Brain microvascular endothelial cell (primary cell): ENCODE measurements around the gene SNX9.
"Not testable (repeated sequence)": the region's sequence is repeated elsewhere in the genome, so short reads cannot be mapped to it uniquely, and the experiment has no call there.

Experiments
- DNase-seq: peaks from one replicate; pipeline ENCODE4 v3.0.0-alpha.2; 2020
- H3K27ac ChIP-seq: fragments of 250-450 bp; sonication (Bioruptor Pico); 2 replicates; pipeline ENCODE4 v1.5.1; 2020; ENCODE audit warnings: mild to moderate bottlenecking, moderate library complexity
- H3K27me3 ChIP-seq: fragments of 250-450 bp; sonication (Bioruptor Pico); replicated peaks from 2 replicates; pipeline ENCODE4 v1.5.1; 2020; ENCODE audit warnings: mild to moderate bottlenecking
- H3K36me3 ChIP-seq: fragments of 250-450 bp; sonication (Bioruptor Pico); replicated peaks from 2 replicates; pipeline ENCODE4 v1.5.1; 2020; ENCODE audit warnings: mild to moderate bottlenecking
- H3K4me3 ChIP-seq: 2 replicates; pipeline ENCODE4 v1.5.1; 2011; ENCODE audit warnings: low read depth, mild to moderate bottlenecking, control low read depth, low read length, moderate library complexity
- in situ Hi-C: cut with HindIII; loops from 2 replicates; pipeline ENCODE4 v1.10.0; 2017; ENCODE audit warnings: low sequenced_read_pairs, low pct_ligation_motif_present
- TF ChIP-seq, protein P1 (sequence below): IDR thresholded peaks from 2 replicates; pipeline ENCODE4 v1.5.1; 2011; ENCODE audit warnings: low read depth, mild to moderate bottlenecking, moderate library complexity, low read length, control low read depth, inconsistent platforms; ENCODE audit errors: missing control alignments

Gene SNX9

DNA sequence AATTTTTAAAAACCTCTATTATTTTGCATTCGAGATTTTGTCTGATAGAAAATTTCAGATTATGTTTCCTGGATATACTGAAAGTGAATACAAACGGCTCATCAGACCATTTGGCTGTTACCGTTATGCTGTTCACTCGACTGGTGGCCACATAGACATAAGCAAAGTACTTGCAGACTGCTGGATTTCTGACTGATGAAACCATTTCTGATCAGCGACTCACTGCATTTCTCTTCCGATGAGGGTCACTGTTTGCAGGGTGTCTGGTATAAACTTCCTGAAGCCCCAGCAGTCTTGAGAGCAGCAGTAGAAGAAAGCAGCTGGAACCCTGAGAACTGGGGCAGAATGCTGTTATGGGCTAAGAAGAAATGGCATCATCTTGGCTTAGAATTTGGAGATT is 17.7 kb downstream of the SNX9 start:
- peak; percentile 48 for DNase-seq
- Histone ChIP-seq H3K27ac (peak overlapping the region; percentile 20), H3K36me3 (no peaks in the 10 kb centered on the region), H3K4me3 (no peak overlapping the region), H3K27me3 (no peaks in the 10 kb centered on the region)
- in situ Hi-C loops = no loop called here
- TF ChIP-seq, protein P1, sequence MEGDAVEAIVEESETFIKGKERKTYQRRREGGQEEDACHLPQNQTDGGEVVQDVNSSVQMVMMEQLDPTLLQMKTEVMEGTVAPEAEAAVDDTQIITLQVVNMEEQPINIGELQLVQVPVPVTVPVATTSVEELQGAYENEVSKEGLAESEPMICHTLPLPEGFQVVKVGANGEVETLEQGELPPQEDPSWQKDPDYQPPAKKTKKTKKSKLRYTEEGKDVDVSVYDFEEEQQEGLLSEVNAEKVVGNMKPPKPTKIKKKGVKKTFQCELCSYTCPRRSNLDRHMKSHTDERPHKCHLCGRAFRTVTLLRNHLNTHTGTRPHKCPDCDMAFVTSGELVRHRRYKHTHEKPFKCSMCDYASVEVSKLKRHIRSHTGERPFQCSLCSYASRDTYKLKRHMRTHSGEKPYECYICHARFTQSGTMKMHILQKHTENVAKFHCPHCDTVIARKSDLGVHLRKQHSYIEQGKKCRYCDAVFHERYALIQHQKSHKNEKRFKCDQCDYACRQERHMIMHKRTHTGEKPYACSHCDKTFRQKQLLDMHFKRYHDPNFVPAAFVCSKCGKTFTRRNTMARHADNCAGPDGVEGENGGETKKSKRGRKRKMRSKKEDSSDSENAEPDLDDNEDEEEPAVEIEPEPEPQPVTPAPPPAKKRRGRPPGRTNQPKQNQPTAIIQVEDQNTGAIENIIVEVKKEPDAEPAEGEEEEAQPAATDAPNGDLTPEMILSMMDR = peak; percentile 7

- Histone ChIP-seq H3K4me3 (no peak overlapping the region), H3K27me3 (no peaks in the 10 kb centered on the region), H3K27ac (peak overlapping the region; percentile 20), H3K36me3 (no peaks in the 10 kb centered on the region)
- in situ Hi-C loops = no loop called here
- DNase-seq = no peak
- TF ChIP-seq, protein P1 = no peak
Measured at GRCh38 chr6:157841211-157841840, 18.3 kb downstream of the SNX9 start.

- Histone ChIP-seq H3K36me3 (no peaks in the 10 kb centered on the region), H3K27ac (no peak overlapping the region), H3K4me3 (no peak overlapping the region), H3K27me3 (no peaks in the 10 kb centered on the region)
- in situ Hi-C loops = no loop called here
- TF ChIP-seq, protein P1 = no peak
- DNase-seq = no peak
Measured at GRCh38 chr6:157842212-157842611, 19.2 kb downstream of the SNX9 start.

GRCh38 chr6:157844196-157844595 is 21.1 kb downstream of the SNX9 start:
- in situ Hi-C loops, H3K36me3 ChIP-seq, H3K27ac ChIP-seq, H3K4me3 ChIP-seq, DNase-seq, H3K27me3 ChIP-seq: not testable (repeated sequence)

DNA sequence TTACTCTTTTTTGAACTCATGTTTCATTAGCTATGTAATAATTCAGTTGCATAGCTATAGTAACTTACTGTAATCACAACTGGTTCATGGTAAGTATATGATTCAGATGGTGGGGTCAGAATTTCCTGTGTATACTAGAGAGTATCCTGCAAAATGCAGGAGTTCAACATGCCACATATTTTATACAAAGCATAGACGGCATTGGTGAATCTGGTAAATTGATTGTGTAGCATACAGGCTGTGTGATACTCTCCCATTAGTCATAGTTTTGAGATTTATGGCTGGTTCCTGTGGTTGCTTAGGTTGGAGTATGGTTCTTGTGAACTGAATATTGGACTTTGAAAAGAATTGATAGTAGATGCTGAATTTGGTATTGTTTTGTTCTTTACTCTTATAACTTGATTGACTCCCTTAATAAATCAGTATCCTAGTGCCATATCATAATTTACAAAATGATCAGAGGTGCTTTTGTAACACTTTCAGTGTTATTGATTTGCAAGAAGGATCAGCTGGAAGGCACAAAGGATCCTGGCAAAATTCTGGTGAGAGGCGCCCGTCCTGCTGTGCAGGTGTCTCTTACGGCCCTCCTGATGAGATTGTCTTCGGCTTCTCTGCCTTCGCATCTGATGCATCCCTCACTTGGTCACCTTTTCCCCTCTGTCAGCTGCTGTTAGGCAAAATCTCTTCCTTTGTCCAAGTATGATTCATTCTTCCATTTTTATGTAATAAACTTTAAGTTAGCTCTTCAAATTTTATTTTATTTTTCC is 22.6 kb downstream of the SNX9 start:
- peak overlapping the region; percentile 12 for H3K27ac ChIP-seq
- TF ChIP-seq, protein P1 = no peak

GRCh38 chr6:157847846-157848245 is 24.8 kb downstream of the SNX9 start:
- no peaks in the 10 kb centered on the region for H3K36me3 ChIP-seq
- no peak overlapping the region for H3K27ac ChIP-seq
- in situ Hi-C loops = no loop called here
- TF ChIP-seq, protein P1 = no peak
- no peak overlapping the region for H3K4me3 ChIP-seq
- H3K27me3 ChIP-seq = no peaks in the 10 kb centered on the region
- DNase-seq = no peak

More for the DNA sequence above, 22.6 kb downstream of the SNX9 start:
- no peak overlapping the region for H3K4me3 ChIP-seq
- in situ Hi-C loops = no loop called here
- DNase-seq = no peak
- H3K27me3 ChIP-seq = no peaks in the 10 kb centered on the region
- no peaks in the 10 kb centered on the region for H3K36me3 ChIP-seq
